GM23338 (cell line): Measurements from ENCODE around the gene PHTF2. TPM values are rescaled to one million over a fixed set of nuclear protein-coding genes. Genes with fewer than 3 reads are reported as not detected.

Experiments used
- ATAC-seq: fragments of 200-7000 bp; cut with Tn5 transposase; 3 replicates; pipeline ENCODE4 v1.9.1; 2020
- DNase-seq: peaks from one replicate; pipeline ENCODE4 v3.0.0-alpha.2; 2015; ENCODE audit warnings: low spot score
- H2AFZ ChIP-seq: fragments of 200-600 bp; sonication (generic); 2 replicates; pipeline ENCODE4 v1.8.0; 2016; ENCODE audit warnings: antibody characterized with exemption, mild to moderate bottlenecking, moderate library complexity
- H3F3A ChIP-seq: fragments of 200-600 bp; sonication (generic); replicated peaks from 2 replicates; pipeline ENCODE4 v1.8.0; 2017; ENCODE audit warnings: antibody characterized with exemption, mixed run types, low read depth
- H3K27ac ChIP-seq: fragments of 200-600 bp; sonication (generic); 2 replicates; pipeline ENCODE4 v1.6.1; 2016; ENCODE audit warnings: low read depth
- H3K27me3 ChIP-seq: fragments of 200-600 bp; sonication (generic); 2 replicates; pipeline ENCODE4 v1.8.0; 2016; ENCODE audit warnings: mild to moderate bottlenecking, mixed run types, moderate library complexity; ENCODE audit not compliant: insufficient read depth
- H3K36me3 ChIP-seq: fragments of 200-600 bp; sonication (generic); 2 replicates; pipeline ENCODE4 v1.8.0; 2016; ENCODE audit warnings: mild to moderate bottlenecking; ENCODE audit not compliant: insufficient read depth
- H3K4me1 ChIP-seq: fragments of 200-600 bp; sonication (generic); 2 replicates; pipeline ENCODE4 v1.8.0; 2016; ENCODE audit warnings: mild to moderate bottlenecking, moderate library complexity; ENCODE audit not compliant: insufficient read depth
- H3K4me2 ChIP-seq: fragments of 200-600 bp; sonication (generic); 2 replicates; pipeline ENCODE4 v1.7.1; 2017; ENCODE audit warnings: mixed run types
- H3K4me3 ChIP-seq: fragments of 200-600 bp; sonication (generic); 2 replicates; pipeline ENCODE4 v1.6.1; 2016; ENCODE audit warnings: mixed run types
- H3K79me2 ChIP-seq: fragments of 200-600 bp; sonication (generic); replicated peaks from 2 replicates; pipeline ENCODE4 v1.8.0; 2017; ENCODE audit warnings: mild to moderate bottlenecking; ENCODE audit not compliant: insufficient read depth
- H3K9me2 ChIP-seq: fragments of 200-600 bp; sonication (generic); 2 replicates; pipeline ENCODE4 v1.8.0; 2017; ENCODE audit not compliant: insufficient read depth
- H4K20me1 ChIP-seq: fragments of 200-600 bp; sonication (generic); replicated peaks from 2 replicates; pipeline ENCODE4 v1.8.0; 2017; ENCODE audit warnings: mild to moderate bottlenecking; ENCODE audit not compliant: insufficient read depth
- H3K27ac Mint-ChIP-seq: 2 replicates; pipeline ENCODE4 v1.8.0; 2020; ENCODE audit warnings: inconsistent platforms, mild to moderate bottlenecking, moderate library complexity, mixed read lengths
- H3K27me3 Mint-ChIP-seq: 3 replicates; pipeline ENCODE4 v1.8.0; 2022; ENCODE audit warnings: low read depth, mild to moderate bottlenecking, moderate library complexity, mixed read lengths, inconsistent platforms; ENCODE audit not compliant: insufficient read depth, poor library complexity
- H3K36me3 Mint-ChIP-seq: 3 replicates; pipeline ENCODE4 v1.8.0; 2021; ENCODE audit warnings: low read depth, mild to moderate bottlenecking, inconsistent platforms, moderate library complexity, mixed read lengths
- H3K4me1 Mint-ChIP-seq: 3 replicates; pipeline ENCODE4 v1.8.0; 2020; ENCODE audit warnings: mild to moderate bottlenecking, inconsistent platforms, mixed read lengths
- H3K4me3 Mint-ChIP-seq: 3 replicates; pipeline ENCODE4 v1.8.0; 2021; ENCODE audit warnings: moderate library complexity, mild to moderate bottlenecking, inconsistent platforms, mixed read lengths
- H3K9me3 Mint-ChIP-seq: 3 replicates; pipeline ENCODE4 v1.8.0; 2020; ENCODE audit warnings: moderate library complexity, mild to moderate bottlenecking, inconsistent platforms, mixed read lengths
- CREB1 ChIP-seq: fragments of 250-450 bp; sonication (Bioruptor Pico); IDR thresholded peaks from 2 replicates; pipeline ENCODE4 v1.5.0; 2020; ENCODE audit warnings: low read depth, mild to moderate bottlenecking, moderate library complexity
- EZH2 ChIP-seq: fragments of 200-600 bp; sonication (generic); IDR thresholded peaks from one replicate; pipeline ENCODE4 v1.8.0; 2017; ENCODE audit warnings: antibody characterized with exemption, mild to moderate bottlenecking, low read depth; ENCODE audit not compliant: unreplicated experiment
- EZH2phosphoT487 ChIP-seq: fragments of 200-600 bp; sonication (generic); IDR thresholded peaks from one replicate; pipeline ENCODE4 v1.8.1; 2018; ENCODE audit warnings: antibody characterized with exemption; ENCODE audit not compliant: unreplicated experiment
- JUNB ChIP-seq: IDR thresholded peaks from one replicate; pipeline ENCODE4 v1.6.1; 2016; ENCODE audit warnings: antibody characterized with exemption; ENCODE audit not compliant: unreplicated experiment
- NANOG ChIP-seq: IDR thresholded peaks from 2 replicates; pipeline ENCODE4 v1.6.1; 2016; ENCODE audit warnings: antibody characterized with exemption, borderline replicate concordance
- POLR2AphosphoS5 ChIP-seq: IDR thresholded peaks from 2 replicates; pipeline ENCODE4 v1.6.1; 2016; ENCODE audit warnings: antibody characterized with exemption, low read depth
- REST ChIP-seq: IDR thresholded peaks from one replicate; pipeline ENCODE4 v1.6.1; 2018; ENCODE audit warnings: antibody characterized with exemption; ENCODE audit not compliant: unreplicated experiment
- STAT1 ChIP-seq: IDR thresholded peaks from one replicate; pipeline ENCODE4 v1.6.1; 2016; ENCODE audit warnings: antibody characterized with exemption; ENCODE audit not compliant: unreplicated experiment
- ZNF114 ChIP-seq: fragments of 250-450 bp; sonication (Bioruptor Pico); IDR thresholded peaks from 2 replicates; pipeline ENCODE4 v1.5.0; 2020; ENCODE audit warnings: mild to moderate bottlenecking, moderate library complexity
- ZNF331 ChIP-seq: fragments of 250-450 bp; sonication (Bioruptor Pico); IDR thresholded peaks from 2 replicates; pipeline ENCODE4 v1.5.0; 2020; ENCODE audit warnings: low read depth, mild to moderate bottlenecking, moderate library complexity
- polyA plus RNA-seq: library from polyadenylated mRNA; unstranded; fragments of >200 nt; fragmentation: Nextera tagmentation; extraction: Ambion mirVana; gene quantifications from 2 replicates; pipeline ENCODE4 v1.2.1, GENCODE V29; 2016
- total RNA-seq: library from RNA; depleted of rRNA; stranded (reverse); fragments of >200 nt; shearing (Covaris generic); gene quantifications from 2 replicates; pipeline ENCODE4 v1.2.3, GENCODE V29; 2014
- TF ChIP-seq, protein P1 (sequence below): fragments of 250-450 bp; sonication (Bioruptor Pico); IDR thresholded peaks from 2 replicates; pipeline ENCODE4 v1.5.0; 2020; ENCODE audit warnings: mild to moderate bottlenecking, moderate library complexity

PHTF2 gene
- total and polyA plus RNA-seq, 2 experiments from 2014 or later = 14.6 to 24.1 TPM

DNA sequence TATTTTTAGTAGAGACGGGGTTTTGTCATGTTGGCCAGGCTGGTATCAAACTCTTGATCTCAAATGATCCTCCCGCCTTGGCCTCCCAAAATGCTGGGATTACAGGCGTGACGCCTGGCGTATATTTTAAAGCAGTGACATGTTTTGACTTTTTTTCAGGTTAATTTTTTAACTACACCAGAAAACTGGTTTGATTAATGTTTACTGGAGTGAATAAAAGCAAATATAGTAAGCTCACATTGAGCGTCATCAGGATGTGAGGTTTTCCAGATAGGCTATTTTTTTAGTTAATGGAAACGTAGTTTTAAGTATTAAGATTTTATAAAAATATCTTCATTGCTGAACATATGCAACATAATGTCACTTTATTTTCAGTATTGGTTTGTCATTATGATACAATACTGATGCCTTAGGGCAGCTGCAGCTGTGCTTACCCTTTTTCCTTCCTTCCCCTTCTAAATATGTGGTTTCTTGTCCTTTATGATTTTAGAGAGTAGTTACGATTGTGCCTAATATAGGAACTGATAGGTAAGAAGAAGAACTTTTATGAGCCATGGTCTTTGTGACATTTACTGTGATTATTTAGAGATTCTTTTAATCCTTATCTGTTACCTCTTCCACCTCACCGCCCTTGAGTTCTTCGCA, 37.6 kb upstream of the PHTF2 start (continued):
- TF ChIP-seq REST (no peak), EZH2 (no peak), ZNF114 (CRISPR knock-in tag) (no peak), NANOG (no peak), JUNB (no peak), EZH2phosphoT487 (no peak), ZNF331 (CRISPR knock-in tag) (no peak)

GRCh38 chr7:77765481-77765880, 33.1 kb upstream of the PHTF2 start:
- Mint-ChIP-seq H3K4me1 (peaks cover 5% of the 10 kb centered on the region), H3K4me3 (no peak overlapping the region), H3K36me3 (peaks cover 5% of the 10 kb centered on the region), H3K27me3 (peaks cover 9% of the 10 kb centered on the region), H3K27ac (no peak overlapping the region), H3K9me3 (no peaks in the 10 kb centered on the region)
- DNase-seq (no peak), ATAC-seq (no peak)
- no peak overlapping the region for H3K4me3 ChIP-seq
- no peaks in the 10 kb centered on the region for H3K27me3 ChIP-seq
- peaks cover 7% of the 10 kb centered on the region; the same call in 1 of the 2 replicates for H3K4me1 ChIP-seq
- H3K36me3 ChIP-seq = 0 out of 2 replicates have a peak, but pooled peaks cover 4% of the 10 kb centered on the region
- peak overlapping the region; percentile 26 for H3K27ac ChIP-seq
- no peaks in the 10 kb centered on the region for H3F3A ChIP-seq
- H3K9me2 ChIP-seq = no peaks in the 10 kb centered on the region
- H3K4me2 ChIP-seq = no peak overlapping the region
- H3K79me2 ChIP-seq = peaks cover 40% of the 10 kb centered on the region
- no peaks in the 10 kb centered on the region for H4K20me1 ChIP-seq
- H2AFZ ChIP-seq = no peak overlapping the region
- no peak for TF ChIP-seq CREB1 (CRISPR knock-in tag)
- no peak for TF ChIP-seq REST
- no peak for TF ChIP-seq NANOG
- TF ChIP-seq POLR2AphosphoS5 = no peak
- no peak for TF ChIP-seq ZNF114 (CRISPR knock-in tag)
- no peak for TF ChIP-seq STAT1
- TF ChIP-seq EZH2phosphoT487 = no peak
- TF ChIP-seq, protein P1, sequence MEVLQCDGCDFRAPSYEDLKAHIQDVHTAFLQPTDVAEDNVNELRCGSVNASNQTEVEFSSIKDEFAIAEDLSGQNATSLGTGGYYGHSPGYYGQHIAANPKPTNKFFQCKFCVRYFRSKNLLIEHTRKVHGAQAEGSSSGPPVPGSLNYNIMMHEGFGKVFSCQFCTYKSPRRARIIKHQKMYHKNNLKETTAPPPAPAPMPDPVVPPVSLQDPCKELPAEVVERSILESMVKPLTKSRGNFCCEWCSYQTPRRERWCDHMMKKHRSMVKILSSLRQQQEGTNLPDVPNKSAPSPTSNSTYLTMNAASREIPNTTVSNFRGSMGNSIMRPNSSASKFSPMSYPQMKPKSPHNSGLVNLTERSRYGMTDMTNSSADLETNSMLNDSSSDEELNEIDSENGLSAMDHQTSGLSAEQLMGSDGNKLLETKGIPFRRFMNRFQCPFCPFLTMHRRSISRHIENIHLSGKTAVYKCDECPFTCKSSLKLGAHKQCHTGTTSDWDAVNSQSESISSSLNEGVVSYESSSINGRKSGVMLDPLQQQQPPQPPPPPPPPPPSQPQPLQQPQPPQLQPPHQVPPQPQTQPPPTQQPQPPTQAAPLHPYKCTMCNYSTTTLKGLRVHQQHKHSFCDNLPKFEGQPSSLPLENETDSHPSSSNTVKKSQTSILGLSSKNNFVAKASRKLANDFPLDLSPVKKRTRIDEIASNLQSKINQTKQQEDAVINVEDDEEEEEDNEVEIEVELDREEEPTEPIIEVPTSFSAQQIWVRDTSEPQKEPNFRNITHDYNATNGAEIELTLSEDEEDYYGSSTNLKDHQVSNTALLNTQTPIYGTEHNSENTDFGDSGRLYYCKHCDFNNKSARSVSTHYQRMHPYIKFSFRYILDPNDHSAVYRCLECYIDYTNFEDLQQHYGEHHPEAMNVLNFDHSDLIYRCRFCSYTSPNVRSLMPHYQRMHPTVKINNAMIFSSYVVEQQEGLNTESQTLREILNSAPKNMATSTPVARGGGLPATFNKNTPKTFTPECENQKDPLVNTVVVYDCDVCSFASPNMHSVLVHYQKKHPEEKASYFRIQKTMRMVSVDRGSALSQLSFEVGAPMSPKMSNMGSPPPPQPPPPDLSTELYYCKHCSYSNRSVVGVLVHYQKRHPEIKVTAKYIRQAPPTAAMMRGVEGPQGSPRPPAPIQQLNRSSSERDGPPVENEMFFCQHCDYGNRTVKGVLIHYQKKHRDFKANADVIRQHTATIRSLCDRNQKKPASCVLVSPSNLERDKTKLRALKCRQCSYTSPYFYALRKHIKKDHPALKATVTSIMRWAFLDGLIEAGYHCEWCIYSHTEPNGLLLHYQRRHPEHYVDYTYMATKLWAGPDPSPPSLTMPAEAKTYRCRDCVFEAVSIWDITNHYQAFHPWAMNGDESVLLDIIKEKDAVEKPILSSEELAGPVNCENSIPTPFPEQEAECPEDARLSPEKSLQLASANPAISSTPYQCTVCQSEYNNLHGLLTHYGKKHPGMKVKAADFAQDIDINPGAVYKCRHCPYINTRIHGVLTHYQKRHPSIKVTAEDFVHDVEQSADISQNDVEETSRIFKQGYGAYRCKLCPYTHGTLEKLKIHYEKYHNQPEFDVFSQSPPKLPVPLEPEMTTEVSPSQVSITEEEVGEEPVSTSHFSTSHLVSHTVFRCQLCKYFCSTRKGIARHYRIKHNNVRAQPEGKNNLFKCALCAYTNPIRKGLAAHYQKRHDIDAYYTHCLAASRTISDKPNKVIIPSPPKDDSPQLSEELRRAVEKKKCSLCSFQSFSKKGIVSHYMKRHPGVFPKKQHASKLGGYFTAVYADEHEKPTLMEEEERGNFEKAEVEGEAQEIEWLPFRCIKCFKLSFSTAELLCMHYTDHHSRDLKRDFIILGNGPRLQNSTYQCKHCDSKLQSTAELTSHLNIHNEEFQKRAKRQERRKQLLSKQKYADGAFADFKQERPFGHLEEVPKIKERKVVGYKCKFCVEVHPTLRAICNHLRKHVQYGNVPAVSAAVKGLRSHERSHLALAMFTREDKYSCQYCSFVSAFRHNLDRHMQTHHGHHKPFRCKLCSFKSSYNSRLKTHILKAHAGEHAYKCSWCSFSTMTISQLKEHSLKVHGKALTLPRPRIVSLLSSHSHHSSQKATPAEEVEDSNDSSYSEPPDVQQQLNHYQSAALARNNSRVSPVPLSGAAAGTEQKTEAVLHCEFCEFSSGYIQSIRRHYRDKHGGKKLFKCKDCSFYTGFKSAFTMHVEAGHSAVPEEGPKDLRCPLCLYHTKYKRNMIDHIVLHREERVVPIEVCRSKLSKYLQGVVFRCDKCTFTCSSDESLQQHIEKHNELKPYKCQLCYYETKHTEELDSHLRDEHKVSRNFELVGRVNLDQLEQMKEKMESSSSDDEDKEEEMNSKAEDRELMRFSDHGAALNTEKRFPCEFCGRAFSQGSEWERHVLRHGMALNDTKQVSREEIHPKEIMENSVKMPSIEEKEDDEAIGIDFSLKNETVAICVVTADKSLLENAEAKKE (CRISPR knock-in tag) = no peak
- no peak for TF ChIP-seq ZNF331 (CRISPR knock-in tag)
